H1 (cell line): Measurements from ENCODE around the gene PLTP. TPM values are rescaled to one million over a fixed set of nuclear protein-coding genes. Genes with fewer than 3 reads are reported as not detected.

ENCODE experiments used
- ASH2L ChIP-seq: fragments of 200-600, 300-600 bp; sonication (generic); IDR thresholded peaks from one replicate; pipeline ENCODE4 v1.7.1; 2017; ENCODE audit warnings: low read length
- CHD1 ChIP-seq: IDR thresholded peaks from 2 replicates; pipeline ENCODE4 v1.6.1; 2012; ENCODE audit warnings: low read depth, low read length, improper control_type of control experiment
- POLR2AphosphoS5 ChIP-seq: IDR thresholded peaks from 2 replicates; pipeline ENCODE4 v1.6.1; 2011; ENCODE audit warnings: low read depth, low read length
- RAD21 ChIP-seq, 2 experiments: IDR thresholded peaks in 1 of 2; conservative IDR thresholded peaks in 1 of 2; 2 replicates each; pipeline ENCODE4 v1.6.1; 2011; ENCODE audit warnings: low read depth in 2 of 2, low read length in 2 of 2, improper control_type of control experiment in 1 of 2, inconsistent platforms in 1 of 2, mild to moderate bottlenecking in 1 of 2, moderate library complexity in 1 of 2
- RNF2 ChIP-seq: fragments of 200-900, 300-1000 bp; sonication (generic); IDR thresholded peaks from 2 replicates; pipeline ENCODE4 v1.7.1; 2016; ENCODE audit warnings: borderline replicate concordance, low read depth, mild to moderate bottlenecking, antibody characterized with exemption, low read length; ENCODE audit not compliant: poor library complexity, severe bottlenecking; ENCODE audit errors: missing control alignments
- SUZ12 ChIP-seq: fragments of 200-600 bp; sonication (generic); IDR thresholded peaks from 2 replicates; pipeline ENCODE4 v1.6.1; 2012; ENCODE audit warnings: mild to moderate bottlenecking, inconsistent platforms, low read length, moderate library complexity, mixed read lengths
- TAF1 ChIP-seq: IDR thresholded peaks from 2 replicates; pipeline ENCODE4 v1.6.1; 2011; ENCODE audit warnings: mild to moderate bottlenecking, low read depth, low read length
- polyA plus RNA-seq, 7 experiments: library from polyadenylated mRNA; depleted of rRNA in 3 of 7; stranded (reverse) in 5 of 7; unstranded in 2 of 7; fragments of >200 nt in 5 of 7; fragments of 200-250 nt in 2 of 7; gene quantifications; 1 replicate in 5 of 7; 2 replicates in 1 of 7; 4 replicates in 1 of 7; pipeline versions ENCODE4 v1.2.1 to v1.2.3, GENCODE V29; 2011 to 2013; ENCODE audit warnings: missing spikeins in 2 of 7, mixed read lengths in 2 of 7
- total RNA-seq: library from RNA; stranded (reverse); fragmentation: NEBNext Ultra II Directional; extraction: Animal tissue kit (Norgen Biotek cat#: 25700); gene quantifications from 2 replicates; pipeline ENCODE4 v1.2.1, GENCODE V29; 2021
- TF ChIP-seq, protein P1 (sequence below): IDR thresholded peaks from 2 replicates; pipeline ENCODE4 v1.6.1; 2011; ENCODE audit warnings: low read length, improper control_type of control experiment

Gene PLTP
- total and polyA plus RNA-seq, 2 of the 8 experiments (the other 6 are each of a cell fraction or from before 2014, with no cell fraction given): 120 to 194 TPM

- TF ChIP-seq CHD1 (no peak), TAF1 (no peak), SUZ12 (no peak), ASH2L (no peak), POLR2AphosphoS5 (no peak), RAD21 (IDR thresholded peaks at IDR 0.05 in 1 of 2, conservative IDR thresholded peaks at IDR 0.05 in 1 of 2; ENCODE audit: low read depth in 2 of 2, low read length in 2 of 2) (no peak), RNF2 (no peak)
- TF ChIP-seq, protein P1, sequence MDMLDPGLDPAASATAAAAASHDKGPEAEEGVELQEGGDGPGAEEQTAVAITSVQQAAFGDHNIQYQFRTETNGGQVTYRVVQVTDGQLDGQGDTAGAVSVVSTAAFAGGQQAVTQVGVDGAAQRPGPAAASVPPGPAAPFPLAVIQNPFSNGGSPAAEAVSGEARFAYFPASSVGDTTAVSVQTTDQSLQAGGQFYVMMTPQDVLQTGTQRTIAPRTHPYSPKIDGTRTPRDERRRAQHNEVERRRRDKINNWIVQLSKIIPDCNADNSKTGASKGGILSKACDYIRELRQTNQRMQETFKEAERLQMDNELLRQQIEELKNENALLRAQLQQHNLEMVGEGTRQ: no peak
- TF ChIP-seq, all 59 proteins: peak for 0
These were observed 6.4 kb downstream of the PLTP start (continued) for GRCh38 chr20:45905505-45906079.
